Measurements from ENCODE around the gene ZBTB24. TPM values are rescaled to one million over a fixed set of nuclear protein-coding genes. Genes with fewer than 3 reads are reported as not detected.

ZBTB24 gene
- total and polyA plus RNA-seq, 2 of the 13 experiments (the other 11 are each of a cell fraction or from before 2014, with no cell fraction given) = 1.5 to 6.2 TPM

GRCh38 chr6:109507490-109508072, 24.6 kb upstream of the ZBTB24 start:
- POLR2A ChIA-PET = no interaction called here
- no peak overlapping the region for H2AFZ ChIP-seq (ENCODE audit: low read length)
- no peak overlapping the region for H3K4me3 ChIP-seq (replicated peaks in 1 of 3; ENCODE audit: insufficient read depth in 1 of 3, low read depth in 2 of 3, low read length in 3 of 3)
- peaks cover 8% of the 10 kb centered on the region; the same call in 1 of the 2 replicates for H3K4me1 ChIP-seq (ENCODE audit: insufficient read depth, low read length)
- no peaks in the 10 kb centered on the region for H3K36me3 ChIP-seq (replicated peaks in 1 of 2; ENCODE audit: control insufficient read depth in 1 of 2, insufficient read depth in 2 of 2, low read length in 2 of 2)
- intact Hi-C loops (cut with micrococcal nuclease; ENCODE audit: unreplicated experiment) = no loop called here
- H3K4me2 ChIP-seq (ENCODE audit: low read depth, low read length) = no peak overlapping the region
- 17% methylated on average over 2 of the region's 4 CpGs for WGBS (ENCODE audit: low lambda C conversion rate)
- H3K27me3 ChIP-seq (ENCODE audit: control insufficient read depth in 1 of 2, insufficient read depth in 2 of 2, low read length in 2 of 2) = peaks cover 0 to 25% of the 10 kb centered on the region in 2 experiments; a peak in 3 of 5 replicates
- TF ChIP-seq ZNF275 (CRISPR knock-in tag; IDR thresholded peaks at IDR 0.05; ENCODE audit: borderline replicate concordance) (no peak), ZNF569 (CRISPR knock-in tag; IDR thresholded peaks at IDR 0.05; ENCODE audit: borderline replicate concordance) (no peak), ZBTB44 (CRISPR knock-in tag; IDR thresholded peaks at IDR 0.05) (no peak), TRAFD1 (CRISPR knock-in tag; IDR thresholded peaks at IDR 0.05; ENCODE audit: borderline replicate concordance) (no peak), TFE3 (CRISPR knock-in tag; IDR thresholded peaks at IDR 0.05) (no peak), HNF4G (IDR thresholded peaks at IDR 0.05; ENCODE audit: borderline replicate concordance, low read depth, low read length) (no peak), HNF4G (CRISPR knock-in tag; IDR thresholded peaks at IDR 0.05; ENCODE audit: borderline replicate concordance, low read depth) (no peak)
- BruUV-seq (replicated peaks) = no TSS peak
- FAIRE-seq (no peak), ATAC-seq (no peak), DNase-seq (ENCODE audit: low spot score) (no peak)
- H3K9ac ChIP-seq (ENCODE audit: insufficient read depth, low read depth, low read length) = no peak overlapping the region
- no peaks in the 10 kb centered on the region for H3K79me2 ChIP-seq (ENCODE audit: insufficient read depth, low read length)
- no peak overlapping the region for H3K27ac ChIP-seq (ENCODE audit: extremely low read length, insufficient read depth, low read length)
- no peaks in the 10 kb centered on the region for H4K20me1 ChIP-seq (ENCODE audit: insufficient read depth, low read length)
- H3K9me3 ChIP-seq (ENCODE audit: low read length) = no peaks in the 10 kb centered on the region
- CTCF ChIA-PET (ENCODE audit: low intra/inter-chr PET ratio, low total read pairs) = no interaction called here
- in situ Hi-C loops (cut with HindIII; ENCODE audit: extremely low pct_ligation_motif_present, low pct_unique_long_range_greater_than_20kb) = no loop called here
